SHP77 (cell line): ENCODE data around the gene HMGCS1.
A peak's percentile ranks its signal among the peaks of the same experiment; 100 is the strongest.
"Not testable (repeated sequence)": the region's sequence is repeated elsewhere in the genome, so short reads cannot be mapped to it uniquely, and the experiment has no call there.

ENCODE experiments used
- DNase-seq, 2 experiments: peaks; one replicate each; lab custom pipeline; 2025; lab: John Stamatoyannopoulos, UW

The HMGCS1 gene

GRCh38 chr5:43312076-43312661 lies 1.0 kb downstream of the HMGCS1 start:
- no peak for DNase-seq

- no peak for DNase-seq
Observed at GRCh38 chr5:43309637-43310036, 3.6 kb downstream of the HMGCS1 start.

GRCh38 chr5:43309122-43309521 lies 4.1 kb downstream of the HMGCS1 start:
- DNase-seq = no peak

- DNase-seq = not testable (repeated sequence)
Observed at GRCh38 chr5:43306954-43307353, 6.3 kb downstream of the HMGCS1 start.

GRCh38 chr5:43305948-43306565 lies 7.2 kb downstream of the HMGCS1 start:
- peak; percentile 64 to 76 for DNase-seq

- DNase-seq = no peak
Observed at GRCh38 chr5:43304525-43304924, 8.7 kb downstream of the HMGCS1 start.

GRCh38 chr5:43303242-43303641 lies 10.0 kb downstream of the HMGCS1 start:
- no peak for DNase-seq

GRCh38 chr5:43302481-43302880 lies 10.7 kb downstream of the HMGCS1 start:
- no peak for DNase-seq

- DNase-seq = no peak
Observed at GRCh38 chr5:43301653-43302091, 11.5 kb downstream of the HMGCS1 start.

GRCh38 chr5:43300112-43300511 lies 13.1 kb downstream of the HMGCS1 start:
- no peak for DNase-seq

- no peak for DNase-seq
Observed at GRCh38 chr5:43298443-43298842, 14.8 kb downstream of the HMGCS1 start.

GRCh38 chr5:43296835-43297234 lies 16.4 kb downstream of the HMGCS1 start:
- DNase-seq = no peak

- no peak for DNase-seq
Observed at GRCh38 chr5:43295202-43295601, 18.0 kb downstream of the HMGCS1 start.

- no peak for DNase-seq
Observed at GRCh38 chr5:43294226-43294625, 19.0 kb downstream of the HMGCS1 start.

GRCh38 chr5:43290726-43291125 lies 22.5 kb downstream of the HMGCS1 start:
- DNase-seq = no peak

GRCh38 chr5:43288269-43288831 lies 24.9 kb downstream of the HMGCS1 start:
- no peak for DNase-seq

GRCh38 chr5:43287493-43287892 lies 25.7 kb downstream of the HMGCS1 start:
- no peak for DNase-seq

- DNase-seq = no peak
Observed at GRCh38 chr5:43286623-43287022, 26.6 kb downstream of the HMGCS1 start.

GRCh38 chr5:43281840-43282658 lies 31.2 kb downstream of the HMGCS1 start:
- no peak for DNase-seq

- DNase-seq = no peak
Observed at GRCh38 chr5:43279548-43280274, 33.5 kb downstream of the HMGCS1 start.

- no peak for DNase-seq
Observed at GRCh38 chr5:43275391-43275790, 37.8 kb downstream of the HMGCS1 start.
